GM18858 (cell line): Measurements from ENCODE around the gene PEF1.

Experiments used
- ATAC-seq: cut with Tn5 transposase; IDR thresholded peaks from one replicate; pipeline ENCODE4 v1.9.1; 2021; ENCODE audit not compliant: unreplicated experiment

Gene PEF1

DNA sequence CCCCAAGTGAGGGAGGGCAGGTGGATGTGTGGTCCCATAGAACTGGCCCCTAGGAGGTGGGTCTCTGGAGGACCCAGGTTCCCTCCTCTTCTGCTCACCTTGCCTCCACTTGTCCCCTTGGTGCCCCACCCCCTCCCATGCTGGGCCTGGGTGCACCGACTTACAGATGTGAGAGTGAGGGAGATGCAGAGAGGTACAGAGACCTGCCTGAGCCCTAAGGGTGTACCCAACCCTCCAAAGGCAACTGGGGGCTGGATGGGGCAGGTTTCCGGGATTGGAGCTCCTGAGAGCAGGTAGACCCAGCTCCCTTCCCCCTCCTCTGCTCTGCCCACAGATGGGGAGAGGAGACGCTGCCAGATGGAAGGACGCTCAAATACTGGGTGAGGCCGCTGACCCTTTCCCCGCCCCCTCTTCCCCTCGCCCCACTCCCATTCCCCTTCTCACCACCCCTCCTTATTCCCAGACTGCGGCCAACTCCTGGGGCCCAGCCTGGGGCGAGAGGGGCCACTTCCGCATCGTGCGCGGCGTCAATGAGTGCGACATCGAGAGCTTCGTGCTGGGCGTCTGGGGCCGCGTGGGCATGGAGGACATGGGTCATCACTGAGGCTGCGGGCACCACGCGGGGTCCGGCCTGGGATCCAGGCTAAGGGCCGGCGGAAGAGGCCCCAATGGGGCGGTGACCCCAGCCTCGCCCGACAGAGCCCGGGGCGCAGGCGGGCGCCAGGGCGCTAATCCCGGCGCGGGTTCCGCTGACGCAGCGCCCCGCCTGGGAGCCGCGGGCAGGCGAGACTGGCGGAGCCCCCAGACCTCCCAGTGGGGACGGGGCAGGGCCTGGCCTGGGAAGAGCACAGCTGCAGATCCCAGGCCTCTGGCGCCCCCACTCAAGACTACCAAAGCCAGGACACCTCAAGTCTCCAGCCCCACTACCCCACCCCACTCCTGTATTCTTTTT lies 58.0 kb downstream of the PEF1 start:
- no peak for ATAC-seq

GRCh38 chr1:31585736-31586365 lies 58.8 kb downstream of the PEF1 start:
- ATAC-seq = no peak

DNA sequence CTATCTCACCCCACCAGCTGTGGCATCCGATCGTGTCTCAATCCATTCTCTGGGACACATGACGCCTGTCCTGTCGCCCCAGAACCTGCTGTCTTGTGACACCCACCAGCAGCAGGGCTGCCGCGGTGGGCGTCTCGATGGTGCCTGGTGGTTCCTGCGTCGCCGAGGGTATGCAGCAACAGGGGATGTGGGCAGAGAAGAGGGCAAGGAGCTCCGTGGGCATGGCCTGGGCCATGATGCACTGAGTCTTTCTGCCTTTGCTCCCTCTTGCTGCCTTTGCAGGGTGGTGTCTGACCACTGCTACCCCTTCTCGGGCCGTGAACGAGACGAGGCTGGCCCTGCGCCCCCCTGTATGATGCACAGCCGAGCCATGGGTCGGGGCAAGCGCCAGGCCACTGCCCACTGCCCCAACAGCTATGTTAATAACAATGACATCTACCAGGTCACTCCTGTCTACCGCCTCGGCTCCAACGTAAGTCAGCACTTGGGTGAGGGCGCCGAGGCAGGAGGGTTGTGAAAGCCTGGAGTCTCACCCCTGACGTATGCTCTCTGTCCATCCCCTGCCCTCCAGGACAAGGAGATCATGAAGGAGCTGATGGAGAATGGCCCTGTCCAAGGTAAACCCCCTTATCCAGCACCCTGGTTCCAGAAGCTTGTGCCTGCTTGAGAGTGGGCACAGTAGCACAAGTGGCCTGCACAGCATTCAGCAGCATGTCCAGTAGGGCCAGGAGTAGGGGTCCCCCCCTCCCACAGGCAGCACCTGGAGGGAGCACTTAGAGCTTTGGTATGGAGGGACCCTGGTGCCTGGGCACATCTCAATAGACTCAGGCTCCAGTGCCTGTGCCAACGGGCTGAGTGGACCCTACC lies 59.6 kb downstream of the PEF1 start:
- no peak for ATAC-seq

DNA sequence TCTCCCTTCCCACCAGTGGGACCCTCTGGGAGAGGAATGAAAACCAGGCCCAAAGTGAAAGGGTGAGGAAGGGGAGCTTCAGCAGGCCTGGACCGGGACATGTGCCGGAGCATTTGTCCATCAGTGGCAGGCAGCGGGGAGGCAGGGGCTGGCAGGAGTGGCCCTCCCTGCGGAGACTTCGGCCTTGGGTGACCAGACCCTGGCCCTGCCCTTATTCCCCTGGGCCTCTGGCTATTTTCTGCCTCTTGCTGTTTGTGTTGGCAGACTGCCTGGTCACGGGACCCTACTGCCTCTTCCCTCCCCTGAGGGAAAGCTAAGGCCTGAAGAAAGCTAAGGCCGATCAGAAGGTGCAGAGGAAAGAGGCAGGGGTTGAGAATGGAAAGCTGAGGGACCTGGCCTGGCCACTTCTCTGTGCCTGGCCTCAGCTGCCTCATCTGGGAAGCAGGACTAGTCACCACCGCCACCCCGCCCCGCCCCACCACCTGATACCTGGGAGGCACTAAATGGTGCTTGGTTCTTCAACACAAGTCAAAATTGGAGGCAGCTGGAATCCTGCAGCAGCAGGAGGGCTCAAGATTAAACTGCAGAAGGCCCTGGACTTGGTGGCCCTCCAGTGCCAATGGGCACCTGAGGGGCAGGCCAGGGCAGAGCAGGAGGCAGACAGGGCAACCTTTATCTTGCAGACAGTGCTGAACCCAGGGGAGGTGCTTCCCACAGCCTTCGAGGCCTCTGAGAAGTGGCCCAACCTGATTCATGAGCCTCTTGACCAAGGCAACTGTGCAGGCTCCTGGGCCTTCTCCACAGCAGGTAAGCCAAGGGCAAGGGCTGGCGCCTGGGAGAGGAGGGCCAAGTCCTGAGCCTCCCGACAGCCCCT lies 60.4 kb downstream of the PEF1 start:
- no peak for ATAC-seq

GRCh38 chr1:31583082-31583994 lies 61.3 kb downstream of the PEF1 start:
- ATAC-seq = no peak

- no peak for ATAC-seq
These were observed 62.6 kb downstream of the PEF1 start for GRCh38 chr1:31581821-31582810.

GRCh38 chr1:31580891-31581603 lies 63.6 kb downstream of the PEF1 start:
- ATAC-seq = no peak

DNA sequence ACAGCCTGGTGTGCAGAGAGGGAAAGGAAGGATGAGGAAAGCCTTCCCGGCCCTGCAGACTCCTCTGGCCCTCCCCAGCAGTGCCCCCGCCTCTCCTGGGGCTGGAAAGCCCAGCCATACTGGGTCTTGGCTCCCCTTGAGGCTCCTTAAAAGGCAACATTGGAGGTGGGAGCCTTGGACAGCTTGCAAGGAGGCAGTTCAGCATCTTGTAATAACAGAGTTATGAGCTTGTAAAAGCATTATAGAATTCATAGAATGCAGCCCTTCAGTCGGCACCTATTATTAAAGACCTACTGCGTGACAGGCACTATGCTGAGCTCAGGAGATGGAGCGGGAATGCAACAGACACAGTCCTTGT lies 64.2 kb downstream of the PEF1 start:
- no peak for ATAC-seq
